Activated T-helper 1 cell treated with anti-CD3 and anti-CD28 coated beads, Interleukin-12 subunit alpha, Interleukin-12 subunit beta, Interleukin-2, Interleukin-4 antibody, amounts not matched to agents 30 ng/mL and 10 ng/mL and 1 ng/mL, durations not matched to agents 14 hours and 24 hours and 36 hours (primary cell): ENCODE measurements around the gene DIAPH2. TPM values are rescaled to one million over a fixed set of nuclear protein-coding genes. Genes with fewer than 3 reads are reported as not detected.

Source experiments
- DNase-seq: peaks from one replicate; pipeline ENCODE4 v3.0.0; 2021; ENCODE audit warnings: low spot score
- H3K27ac Mint-ChIP-seq: one replicate; pipeline ENCODE4 v1.8.0; 2021; ENCODE audit warnings: mild to moderate bottlenecking, mixed read lengths
- H3K27me3 Mint-ChIP-seq: one replicate; pipeline ENCODE4 v1.8.0; 2022; ENCODE audit warnings: mild to moderate bottlenecking, moderate library complexity, mixed read lengths; ENCODE audit not compliant: insufficient read depth
- H3K36me3 Mint-ChIP-seq: one replicate; pipeline ENCODE4 v1.8.0; 2021; ENCODE audit warnings: low read depth, mixed read lengths
- H3K4me1 Mint-ChIP-seq: one replicate; pipeline ENCODE4 v1.8.0; 2021; ENCODE audit warnings: low read depth, mixed read lengths
- H3K4me3 Mint-ChIP-seq: one replicate; pipeline ENCODE4 v1.8.0; 2021; ENCODE audit warnings: mild to moderate bottlenecking, moderate library complexity, mixed read lengths
- H3K9me3 Mint-ChIP-seq: one replicate; pipeline ENCODE4 v1.8.0; 2021; ENCODE audit warnings: mixed read lengths
- intact Hi-C: fragments of 100-400 bp; cut with micrococcal nuclease; formaldehyde crosslinking; loops from one replicate; pipeline ENCODE4 v1.15.1; 2024
- total RNA-seq: library from RNA; stranded (reverse); gene quantifications from 2 replicates; pipeline ENCODE4 v1.2.3, GENCODE V29; 2022

The DIAPH2 gene
- total RNA-seq, 1 donor from 2014 or later: 10.8 TPM

DNA sequence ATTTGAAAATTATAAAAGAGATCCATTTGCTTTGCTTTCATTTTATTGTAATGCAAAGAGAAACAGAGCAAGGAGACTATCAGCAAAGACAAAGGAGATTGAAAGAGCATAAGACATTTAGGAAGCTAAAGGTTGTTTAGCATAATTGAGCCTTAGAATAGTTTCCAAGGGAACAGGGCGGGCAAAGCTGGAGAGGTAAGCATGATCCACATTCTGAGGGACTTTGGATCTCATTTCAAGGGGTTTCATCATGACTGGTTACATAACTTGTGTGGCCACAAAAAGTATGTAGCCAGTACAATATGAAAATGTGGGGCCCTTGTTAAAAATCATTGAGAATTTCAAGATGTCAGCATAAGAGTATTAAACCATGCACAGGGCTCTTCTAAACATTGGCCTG, 605.6 kb downstream of the DIAPH2 start:
- H3K4me3 Mint-ChIP-seq: no peak overlapping the region
- H3K9me3 Mint-ChIP-seq: no peaks in the 10 kb centered on the region
- H3K36me3 Mint-ChIP-seq: no peaks in the 10 kb centered on the region
- H3K4me1 Mint-ChIP-seq: no peaks in the 10 kb centered on the region
- DNase-seq: no peak
- H3K27ac Mint-ChIP-seq: no peak overlapping the region
- intact Hi-C loops: no loop called here
- H3K27me3 Mint-ChIP-seq: no peaks in the 10 kb centered on the region

DNA sequence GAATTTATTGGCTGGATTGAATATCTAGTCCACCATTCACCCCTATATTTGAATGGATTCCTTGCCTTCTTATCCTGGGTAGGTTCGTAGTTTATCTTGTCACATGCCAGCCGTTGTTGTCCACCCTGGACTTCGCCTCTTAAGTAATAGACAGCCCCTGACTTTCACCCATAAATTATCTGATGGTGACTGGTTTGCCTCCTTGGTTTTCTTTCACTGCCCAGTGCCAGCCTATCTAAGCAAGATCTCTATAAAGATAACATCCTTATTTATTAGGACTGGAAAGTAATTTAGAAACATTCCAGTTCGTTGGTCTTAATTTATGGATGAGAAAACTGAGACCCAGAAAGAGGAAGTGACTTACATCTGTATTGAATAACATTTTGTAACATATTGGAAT, 609.4 kb downstream of the DIAPH2 start:
- H3K27me3 Mint-ChIP-seq: no peaks in the 10 kb centered on the region

DNA sequence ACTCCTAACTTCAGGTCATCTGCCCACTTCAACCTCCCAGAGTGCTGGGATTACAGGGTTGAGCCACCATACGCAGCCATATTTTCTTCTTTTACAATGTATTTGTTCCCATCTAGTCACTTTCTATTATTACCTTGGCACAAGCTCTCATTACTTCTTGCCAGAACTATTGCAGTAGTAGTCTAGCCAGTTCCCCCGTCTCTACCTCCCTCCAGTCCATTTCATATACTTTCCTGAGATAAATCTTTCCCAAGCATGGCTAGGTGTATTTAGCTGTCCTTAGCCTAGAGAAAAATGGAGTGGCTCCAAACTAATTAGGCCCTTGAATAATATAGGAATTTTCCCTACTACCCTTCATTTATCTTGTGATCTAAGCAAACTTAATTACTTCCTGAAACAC, 611.3 kb downstream of the DIAPH2 start:
- H3K4me1 Mint-ChIP-seq: no peaks in the 10 kb centered on the region
- no peak overlapping the region for H3K27ac Mint-ChIP-seq
- no peaks in the 10 kb centered on the region for H3K9me3 Mint-ChIP-seq
- DNase-seq: no peak
- no peaks in the 10 kb centered on the region for H3K27me3 Mint-ChIP-seq
- H3K36me3 Mint-ChIP-seq: no peaks in the 10 kb centered on the region
- H3K4me3 Mint-ChIP-seq: no peak overlapping the region
- intact Hi-C loops: no loop called here

More for the DNA sequence above, 609.4 kb downstream of the DIAPH2 start:
- no peak overlapping the region for H3K4me3 Mint-ChIP-seq
- H3K27ac Mint-ChIP-seq: no peak overlapping the region
- no peaks in the 10 kb centered on the region for H3K9me3 Mint-ChIP-seq
- no peaks in the 10 kb centered on the region for H3K4me1 Mint-ChIP-seq
- intact Hi-C loops: no loop called here
- DNase-seq: no peak
- H3K36me3 Mint-ChIP-seq: no peaks in the 10 kb centered on the region

DNA sequence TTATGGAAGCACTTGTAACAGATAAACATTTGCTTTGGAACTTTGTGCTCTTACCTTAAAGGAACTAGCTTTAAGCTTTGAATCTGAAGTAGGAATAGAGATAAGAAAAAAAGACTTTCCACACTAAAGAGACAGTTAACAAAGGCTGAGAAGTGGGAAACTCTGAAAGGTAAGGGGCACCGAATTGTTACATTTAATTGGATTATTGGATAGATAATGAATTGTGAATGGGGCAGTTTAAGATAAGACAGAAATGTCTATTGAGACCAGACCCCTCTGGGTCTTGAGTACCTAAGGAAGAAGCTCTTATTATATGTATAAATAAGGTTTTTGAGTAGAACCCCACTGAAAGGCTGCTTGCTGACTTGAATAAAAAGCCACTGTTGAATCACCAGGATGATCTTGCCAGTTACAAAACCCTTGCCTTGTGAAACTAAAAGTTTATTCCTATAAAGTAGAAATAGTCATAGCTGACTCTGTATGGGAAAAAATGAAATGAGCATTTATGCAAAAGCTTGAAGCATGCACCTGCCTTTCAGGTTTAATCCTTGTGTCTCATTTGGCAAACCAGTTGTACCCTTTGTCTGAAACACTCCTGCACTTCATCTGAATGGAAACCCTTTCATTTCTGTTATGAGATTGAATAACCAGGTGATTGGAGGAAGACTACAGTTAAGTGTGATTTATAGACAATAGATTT, 622.3 kb downstream of the DIAPH2 start:
- intact Hi-C loops: no loop called here
- H3K27ac Mint-ChIP-seq: no peak overlapping the region
- H3K4me3 Mint-ChIP-seq: no peak overlapping the region
- H3K27me3 Mint-ChIP-seq: no peaks in the 10 kb centered on the region
- no peaks in the 10 kb centered on the region for H3K4me1 Mint-ChIP-seq
- DNase-seq: no peak
- H3K9me3 Mint-ChIP-seq: no peaks in the 10 kb centered on the region
- H3K36me3 Mint-ChIP-seq: no peaks in the 10 kb centered on the region

DNA sequence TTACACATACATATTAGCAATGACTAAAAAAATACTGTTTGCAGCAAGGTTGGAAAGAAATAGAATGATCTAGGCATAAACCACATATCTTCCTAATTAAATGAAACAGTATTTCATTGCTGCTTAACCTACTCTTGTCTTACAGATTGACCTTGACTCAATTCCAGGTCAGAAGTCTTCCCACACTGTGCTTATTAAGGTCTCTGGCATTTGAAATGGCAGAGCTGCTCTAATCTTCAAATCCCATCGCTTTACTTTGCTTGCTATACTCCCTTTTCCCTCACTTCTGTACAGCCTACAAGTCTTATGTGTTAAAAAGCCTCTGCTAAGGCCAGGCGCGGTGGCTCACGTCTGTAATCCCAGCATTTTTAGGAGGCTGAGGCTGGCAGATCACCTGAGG, 623.5 kb downstream of the DIAPH2 start:
- no peaks in the 10 kb centered on the region for H3K27me3 Mint-ChIP-seq

DNA sequence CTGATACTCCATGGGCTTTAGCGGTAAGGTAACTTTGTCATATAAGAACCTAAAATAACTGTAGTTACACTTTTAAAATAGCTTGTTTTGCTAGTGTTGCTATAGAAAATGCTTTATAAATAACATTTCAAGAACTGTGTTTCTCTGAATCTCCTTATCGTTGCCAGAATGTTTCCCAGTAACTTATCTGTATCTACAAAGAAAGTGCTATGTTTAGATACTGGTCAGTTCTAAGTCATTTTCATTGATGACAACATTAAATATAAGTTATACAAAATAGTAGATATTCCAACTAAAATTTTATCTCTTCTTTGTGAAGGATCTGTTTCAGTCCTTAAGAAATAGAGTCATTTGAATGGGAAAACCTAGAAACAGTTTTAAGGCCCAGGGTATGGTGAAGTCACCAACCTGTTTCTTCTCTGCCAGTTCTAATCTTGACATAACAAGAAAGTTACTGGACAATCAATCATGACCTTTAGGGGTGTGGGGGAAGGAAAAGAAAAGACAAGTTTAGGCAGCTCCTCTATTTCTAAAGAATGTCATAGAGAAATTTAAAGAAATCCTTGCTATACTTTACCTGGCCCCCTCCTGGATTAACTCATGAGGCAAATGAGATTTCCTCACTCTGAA, 625.0 kb downstream of the DIAPH2 start:
- H3K4me3 Mint-ChIP-seq: no peak overlapping the region
- H3K27me3 Mint-ChIP-seq: no peaks in the 10 kb centered on the region
- no peak for DNase-seq
- intact Hi-C loops: no loop called here
- no peak overlapping the region for H3K27ac Mint-ChIP-seq
- no peaks in the 10 kb centered on the region for H3K9me3 Mint-ChIP-seq
- no peaks in the 10 kb centered on the region for H3K4me1 Mint-ChIP-seq
- H3K36me3 Mint-ChIP-seq: no peaks in the 10 kb centered on the region

More for the DNA sequence above, 623.5 kb downstream of the DIAPH2 start:
- H3K9me3 Mint-ChIP-seq: no peaks in the 10 kb centered on the region
- intact Hi-C loops: no loop called here
- no peaks in the 10 kb centered on the region for H3K36me3 Mint-ChIP-seq
- H3K4me3 Mint-ChIP-seq: no peak overlapping the region
- H3K4me1 Mint-ChIP-seq: no peaks in the 10 kb centered on the region
- DNase-seq: no peak
- H3K27ac Mint-ChIP-seq: no peak overlapping the region

DNA sequence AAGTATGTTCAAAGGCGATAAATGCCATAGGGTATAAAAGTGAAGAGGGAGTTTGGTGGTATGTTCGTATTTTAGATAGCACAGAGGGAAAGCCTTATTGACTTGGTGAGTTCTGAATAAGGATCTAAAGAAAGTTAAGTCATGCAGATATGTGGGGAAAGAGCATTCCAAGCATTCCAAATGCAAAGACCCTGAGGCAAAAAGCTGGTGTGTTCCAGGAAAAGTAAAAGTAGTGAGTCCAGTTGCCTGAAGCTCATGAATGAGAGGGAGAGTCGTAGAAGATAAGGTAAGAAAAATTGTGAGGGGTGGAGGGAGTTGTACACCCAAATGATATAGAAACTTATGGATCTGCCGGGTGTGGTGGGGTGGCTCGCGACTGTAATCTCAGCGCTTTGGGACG, 625.7 kb downstream of the DIAPH2 start:
- Mint-ChIP-seq H3K27ac (no peak overlapping the region), H3K9me3 (no peaks in the 10 kb centered on the region)

DNA sequence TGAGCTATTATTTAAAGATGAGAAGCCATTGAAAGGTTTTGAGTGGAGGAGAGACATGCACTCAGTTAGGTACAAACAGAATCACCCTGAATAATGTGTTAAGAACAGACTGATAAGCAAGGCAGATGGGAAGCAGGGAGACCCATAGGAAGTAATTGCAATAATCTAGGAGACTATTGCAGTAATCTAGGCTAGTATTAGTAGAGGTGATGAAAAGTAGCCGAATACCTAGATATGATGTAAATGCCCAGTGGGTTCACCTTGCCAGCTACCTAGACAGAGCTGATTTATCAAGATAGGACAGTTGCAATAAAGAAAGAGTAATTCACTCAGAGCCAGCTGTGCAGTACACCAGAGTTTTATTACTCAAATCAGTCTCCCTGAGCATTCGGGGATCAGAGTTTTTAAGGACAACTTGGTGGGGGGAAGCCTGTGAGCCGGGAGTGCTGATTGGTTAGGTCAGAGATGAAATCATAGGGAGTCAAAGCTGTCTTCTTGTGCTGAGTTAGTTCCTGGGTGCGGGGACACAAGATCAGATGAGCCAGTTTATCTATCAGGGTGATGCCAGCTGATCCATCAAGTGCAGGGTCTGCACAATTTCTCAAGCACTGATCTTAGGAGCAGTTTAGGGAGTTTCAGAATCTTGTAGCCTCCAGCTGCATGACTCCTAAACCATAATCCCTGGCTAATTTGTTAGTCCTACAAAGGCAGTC, 626.6 kb downstream of the DIAPH2 start:
- H3K4me3 Mint-ChIP-seq: no peak overlapping the region
- H3K27me3 Mint-ChIP-seq: no peaks in the 10 kb centered on the region

More for the DNA sequence above, 625.7 kb downstream of the DIAPH2 start:
- no peaks in the 10 kb centered on the region for H3K4me1 Mint-ChIP-seq
- no peak overlapping the region for H3K4me3 Mint-ChIP-seq
- H3K27me3 Mint-ChIP-seq: no peaks in the 10 kb centered on the region
- DNase-seq: no peak
- intact Hi-C loops: no loop called here
- H3K36me3 Mint-ChIP-seq: no peaks in the 10 kb centered on the region

DNA sequence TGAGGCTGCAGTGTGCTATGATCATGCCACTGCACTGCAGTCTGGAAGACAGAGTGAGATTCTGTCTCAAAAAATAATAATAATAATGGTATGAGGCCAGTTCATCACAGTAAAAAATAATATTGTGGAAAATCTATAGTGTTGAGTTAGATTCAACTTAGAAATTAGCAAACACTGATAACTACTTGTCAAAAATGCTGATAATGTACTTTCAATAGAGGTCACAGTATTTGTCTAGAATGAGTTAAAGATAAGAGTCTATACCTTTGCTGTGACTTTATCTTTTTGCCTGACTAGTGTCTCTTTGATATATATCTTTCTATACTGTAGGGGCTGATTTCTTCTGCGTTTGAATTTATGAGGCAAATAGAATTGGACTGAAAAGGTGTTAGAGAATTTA, 629.7 kb downstream of the DIAPH2 start:
- intact Hi-C loops: no loop called here
- Mint-ChIP-seq H3K27ac (no peak overlapping the region), H3K27me3 (no peaks in the 10 kb centered on the region), H3K4me1 (no peaks in the 10 kb centered on the region), H3K4me3 (no peak overlapping the region), H3K9me3 (no peaks in the 10 kb centered on the region), H3K36me3 (no peaks in the 10 kb centered on the region)
- DNase-seq: no peak

More for the DNA sequence above, 626.6 kb downstream of the DIAPH2 start:
- intact Hi-C loops: no loop called here
- no peak overlapping the region for H3K27ac Mint-ChIP-seq
- no peak for DNase-seq
- H3K4me1 Mint-ChIP-seq: no peaks in the 10 kb centered on the region
- no peaks in the 10 kb centered on the region for H3K9me3 Mint-ChIP-seq
- H3K36me3 Mint-ChIP-seq: no peaks in the 10 kb centered on the region

DNA sequence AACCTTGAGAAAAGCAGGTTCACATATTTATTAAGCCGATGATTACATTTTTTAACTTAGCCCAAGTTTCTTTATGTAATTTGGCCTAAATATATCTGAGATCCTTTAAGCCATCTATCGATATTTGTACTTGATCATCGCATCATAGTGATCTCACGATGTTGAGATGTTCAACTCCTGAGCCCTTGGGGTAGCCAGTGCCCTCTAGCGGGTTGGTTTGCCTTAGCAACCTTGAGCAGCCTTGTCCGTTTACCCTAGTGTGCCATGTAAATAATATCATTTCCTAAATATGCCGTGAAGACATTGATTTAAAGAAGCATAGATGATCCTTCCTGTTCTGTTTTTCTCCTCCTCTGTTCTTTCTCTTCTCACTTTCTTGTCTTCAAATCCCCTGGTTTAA, 631.3 kb downstream of the DIAPH2 start:
- no peaks in the 10 kb centered on the region for H3K4me1 Mint-ChIP-seq
- no peak for DNase-seq
- no peaks in the 10 kb centered on the region for H3K9me3 Mint-ChIP-seq
- no peak overlapping the region for H3K4me3 Mint-ChIP-seq
- intact Hi-C loops: no loop called here
- no peak overlapping the region for H3K27ac Mint-ChIP-seq
- H3K27me3 Mint-ChIP-seq: no peaks in the 10 kb centered on the region
- H3K36me3 Mint-ChIP-seq: no peaks in the 10 kb centered on the region

DNA sequence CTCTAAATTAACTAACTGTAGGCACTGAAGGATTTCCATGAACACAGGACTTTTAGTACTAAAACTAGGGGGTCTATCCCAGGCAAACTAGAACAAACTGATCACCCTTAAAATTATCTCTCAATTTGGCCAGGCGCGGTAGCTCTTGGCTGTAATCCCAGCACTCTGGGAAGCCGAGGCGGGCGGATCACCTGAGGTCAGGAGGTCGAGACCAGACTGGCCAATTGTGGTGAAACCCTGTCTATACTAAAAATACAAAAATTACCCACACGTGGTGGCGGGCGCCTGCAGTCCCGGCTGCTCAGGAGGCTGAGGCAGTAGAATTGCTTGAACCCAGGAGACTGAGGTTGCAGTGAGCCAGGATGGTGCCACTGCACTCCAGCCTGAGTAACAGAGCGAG, 635.7 kb downstream of the DIAPH2 start:
- DNase-seq: no peak
- intact Hi-C loops: no loop called here
- no peaks in the 10 kb centered on the region for H3K9me3 Mint-ChIP-seq
- H3K27me3 Mint-ChIP-seq: no peaks in the 10 kb centered on the region
- no peaks in the 10 kb centered on the region for H3K4me1 Mint-ChIP-seq
- H3K4me3 Mint-ChIP-seq: no peak overlapping the region
- H3K36me3 Mint-ChIP-seq: no peaks in the 10 kb centered on the region
- no peak overlapping the region for H3K27ac Mint-ChIP-seq

DNA sequence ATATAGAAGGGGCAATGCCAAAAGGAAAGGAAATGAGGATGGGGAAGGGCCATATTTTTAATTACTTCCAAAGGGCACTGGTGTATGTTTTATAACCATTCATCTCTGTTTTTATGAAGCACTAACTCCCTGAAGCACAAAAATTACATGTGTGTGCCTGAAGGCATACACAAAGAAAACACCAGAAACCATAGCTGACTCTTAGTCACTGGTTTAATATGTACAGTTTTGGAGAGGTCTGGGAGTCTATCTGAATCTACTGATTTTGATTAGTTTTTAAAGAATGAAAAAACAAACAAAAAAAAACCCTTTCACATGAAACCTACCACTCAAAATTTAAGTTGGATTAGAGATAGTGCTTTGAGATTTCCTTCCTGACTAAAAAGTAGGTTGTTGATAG, 637.8 kb downstream of the DIAPH2 start:
- Mint-ChIP-seq H3K9me3 (no peaks in the 10 kb centered on the region), H3K27ac (no peak overlapping the region), H3K27me3 (no peaks in the 10 kb centered on the region), H3K4me1 (no peaks in the 10 kb centered on the region), H3K36me3 (no peaks in the 10 kb centered on the region), H3K4me3 (no peak overlapping the region)
- no peak for DNase-seq
- intact Hi-C loops: no loop called here

DNA sequence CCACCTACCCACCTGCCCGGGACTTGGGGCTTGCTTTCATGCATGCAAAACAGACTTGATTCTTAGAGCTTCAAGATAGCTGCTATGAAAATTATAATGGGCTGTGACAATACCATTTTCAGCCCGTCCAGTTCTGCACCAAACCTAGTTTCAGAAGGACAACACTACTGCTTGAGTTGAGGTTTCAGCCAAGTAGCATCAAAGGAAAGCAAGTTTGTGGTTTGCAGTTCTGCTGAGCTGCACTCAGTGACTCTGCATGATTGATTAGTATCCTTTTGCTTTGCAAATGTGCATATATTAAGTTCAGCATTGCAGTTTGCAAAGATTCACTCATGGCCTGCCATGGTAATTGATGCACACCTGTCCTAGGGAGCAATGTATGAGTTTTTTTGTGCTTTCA, 641.8 kb downstream of the DIAPH2 start:
- DNase-seq: no peak
- Mint-ChIP-seq H3K4me3 (no peak overlapping the region), H3K27me3 (no peaks in the 10 kb centered on the region), H3K36me3 (no peaks in the 10 kb centered on the region), H3K9me3 (no peaks in the 10 kb centered on the region), H3K27ac (no peak overlapping the region), H3K4me1 (no peaks in the 10 kb centered on the region)
- intact Hi-C loops: no loop called here
